DMS153 treated with DMSO at 0.1 percent for 48 hours (cell line): ENCODE data around the gene LPIN2.
"Not testable (repeated sequence)": the region's sequence is repeated elsewhere in the genome, so short reads cannot be mapped to it uniquely, and the experiment has no call there.

Source experiments
- DNase-seq: peaks from one replicate; lab custom pipeline; 2025; ENCODE audit not compliant: unreplicated experiment; lab: John Stamatoyannopoulos, UW

LPIN2 gene, protein sequence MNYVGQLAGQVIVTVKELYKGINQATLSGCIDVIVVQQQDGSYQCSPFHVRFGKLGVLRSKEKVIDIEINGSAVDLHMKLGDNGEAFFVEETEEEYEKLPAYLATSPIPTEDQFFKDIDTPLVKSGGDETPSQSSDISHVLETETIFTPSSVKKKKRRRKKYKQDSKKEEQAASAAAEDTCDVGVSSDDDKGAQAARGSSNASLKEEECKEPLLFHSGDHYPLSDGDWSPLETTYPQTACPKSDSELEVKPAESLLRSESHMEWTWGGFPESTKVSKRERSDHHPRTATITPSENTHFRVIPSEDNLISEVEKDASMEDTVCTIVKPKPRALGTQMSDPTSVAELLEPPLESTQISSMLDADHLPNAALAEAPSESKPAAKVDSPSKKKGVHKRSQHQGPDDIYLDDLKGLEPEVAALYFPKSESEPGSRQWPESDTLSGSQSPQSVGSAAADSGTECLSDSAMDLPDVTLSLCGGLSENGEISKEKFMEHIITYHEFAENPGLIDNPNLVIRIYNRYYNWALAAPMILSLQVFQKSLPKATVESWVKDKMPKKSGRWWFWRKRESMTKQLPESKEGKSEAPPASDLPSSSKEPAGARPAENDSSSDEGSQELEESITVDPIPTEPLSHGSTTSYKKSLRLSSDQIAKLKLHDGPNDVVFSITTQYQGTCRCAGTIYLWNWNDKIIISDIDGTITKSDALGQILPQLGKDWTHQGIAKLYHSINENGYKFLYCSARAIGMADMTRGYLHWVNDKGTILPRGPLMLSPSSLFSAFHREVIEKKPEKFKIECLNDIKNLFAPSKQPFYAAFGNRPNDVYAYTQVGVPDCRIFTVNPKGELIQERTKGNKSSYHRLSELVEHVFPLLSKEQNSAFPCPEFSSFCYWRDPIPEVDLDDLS

GRCh38 chr18:3013024-3013804 is at the start of gene LPIN2:
TSS of gene LPIN2 (minus strand) at chr18:3013144. CDS start at chr18:2960840, 52,304 bp downstream.
- peak; percentile 60 for DNase-seq

GRCh38 chr18:3061581-3062312 is 48.8 kb upstream of the LPIN2 start:
- no peak for DNase-seq

DNA sequence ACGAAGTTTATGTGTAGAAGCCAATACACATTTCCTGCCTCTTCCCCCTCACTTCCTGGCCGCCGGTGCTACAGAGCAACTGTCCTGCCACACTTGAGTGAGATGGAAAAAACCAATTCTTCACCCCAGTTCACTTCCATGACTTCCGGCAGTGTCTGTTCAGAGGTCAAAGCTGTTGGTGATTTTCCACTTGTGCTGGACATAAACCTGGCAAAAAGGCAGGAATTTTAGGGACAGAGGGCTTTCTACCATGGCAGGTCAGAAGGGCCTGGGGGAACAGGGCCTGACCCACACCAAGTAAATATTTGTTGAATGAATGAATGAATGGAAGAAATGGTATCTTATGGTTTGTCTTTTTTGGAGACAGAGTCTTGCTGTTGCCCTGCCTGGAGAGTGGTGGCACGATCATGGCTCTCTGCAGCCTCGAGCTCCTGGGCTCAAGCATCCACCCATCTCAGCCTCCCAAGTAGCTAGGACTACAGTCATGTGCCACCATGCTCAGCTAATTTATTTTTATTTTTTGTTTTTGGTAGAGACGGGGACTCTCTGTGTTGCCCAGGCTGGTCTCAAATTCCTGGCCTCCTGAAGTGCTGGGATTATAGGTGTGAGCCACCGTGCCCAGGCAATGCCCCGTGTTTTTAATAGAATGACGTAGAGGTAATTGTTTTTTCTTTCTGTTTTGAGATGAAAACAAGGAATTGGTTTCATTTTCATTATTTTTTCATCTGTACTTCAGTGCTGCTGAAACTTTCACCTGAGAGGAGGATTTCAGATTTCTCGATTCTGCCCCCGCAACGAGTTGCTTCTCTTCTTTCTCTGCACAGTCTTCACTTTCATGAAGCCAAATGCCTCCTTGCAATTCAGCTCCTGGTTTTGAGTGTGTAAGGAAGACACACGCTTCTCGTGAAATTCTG is 48.0 kb upstream of the LPIN2 start:
- no peak for DNase-seq

- DNase-seq = no peak
Observed at GRCh38 chr18:3059272-3059671, 46.3 kb upstream of the LPIN2 start.

DNA sequence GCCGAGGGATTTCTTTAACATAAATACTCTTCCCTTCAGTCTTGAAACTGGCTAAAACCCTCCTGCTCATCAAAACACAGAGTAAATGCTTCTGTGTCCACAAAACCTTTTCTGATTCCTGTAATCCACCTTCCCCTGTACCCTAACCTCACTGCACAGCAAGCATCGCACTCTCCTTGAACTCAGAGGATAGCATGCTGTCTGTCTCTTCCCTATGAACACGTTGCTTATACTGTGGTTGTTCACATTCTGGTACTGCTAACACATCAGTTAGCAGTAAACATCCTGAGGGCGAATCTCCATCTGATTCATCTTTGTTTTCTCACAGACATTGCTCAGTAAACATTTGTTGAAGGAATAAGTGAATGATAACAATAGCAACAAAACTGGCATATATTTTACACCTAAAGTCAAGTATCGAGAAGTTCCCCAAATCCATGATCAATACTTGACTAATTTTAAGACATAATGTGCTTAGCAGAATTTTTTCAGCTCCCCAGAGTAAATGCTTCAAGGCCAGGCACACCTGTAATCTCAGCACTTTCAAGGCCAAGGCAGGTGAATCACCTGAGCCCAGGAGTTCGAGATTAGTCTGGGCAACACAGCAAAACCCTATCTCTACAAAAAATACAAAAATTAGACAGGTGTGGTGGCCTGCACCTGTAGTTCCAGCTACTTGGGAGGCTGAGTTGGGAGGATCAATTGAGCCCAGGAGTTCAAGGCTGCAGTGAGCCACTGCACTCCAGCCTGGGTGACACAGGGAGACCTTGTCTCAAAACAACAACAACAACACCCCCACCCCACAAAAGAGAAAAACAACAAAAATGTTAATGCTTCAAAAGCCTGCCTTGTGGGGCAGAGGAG is 45.6 kb upstream of the LPIN2 start:
- DNase-seq = no peak

GRCh38 chr18:3057526-3057925 is 44.6 kb upstream of the LPIN2 start:
- DNase-seq = no peak

- no peak for DNase-seq
Observed at GRCh38 chr18:3056311-3056710, 43.4 kb upstream of the LPIN2 start.

DNA sequence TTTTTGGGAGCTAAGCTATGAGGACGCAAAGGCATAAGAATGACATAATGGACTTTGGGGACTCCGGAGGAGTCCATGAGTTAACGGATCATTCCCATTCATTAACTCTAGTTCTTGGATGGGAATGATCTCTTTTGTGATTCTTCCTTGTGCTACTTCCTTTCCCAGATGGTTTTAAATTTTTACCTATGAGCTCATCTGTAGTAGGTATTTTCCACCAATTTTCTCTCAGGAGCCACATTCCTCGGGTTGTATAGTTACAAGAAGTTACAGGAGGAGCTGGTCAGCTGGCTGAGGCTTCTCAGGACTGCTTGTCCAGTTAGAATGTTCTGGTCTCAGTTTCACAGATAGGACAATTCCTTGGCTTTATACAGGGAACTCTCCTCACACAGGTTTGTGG is 42.9 kb upstream of the LPIN2 start:
- no peak for DNase-seq

GRCh38 chr18:3055186-3055728 is 42.3 kb upstream of the LPIN2 start:
- DNase-seq = no peak

DNA sequence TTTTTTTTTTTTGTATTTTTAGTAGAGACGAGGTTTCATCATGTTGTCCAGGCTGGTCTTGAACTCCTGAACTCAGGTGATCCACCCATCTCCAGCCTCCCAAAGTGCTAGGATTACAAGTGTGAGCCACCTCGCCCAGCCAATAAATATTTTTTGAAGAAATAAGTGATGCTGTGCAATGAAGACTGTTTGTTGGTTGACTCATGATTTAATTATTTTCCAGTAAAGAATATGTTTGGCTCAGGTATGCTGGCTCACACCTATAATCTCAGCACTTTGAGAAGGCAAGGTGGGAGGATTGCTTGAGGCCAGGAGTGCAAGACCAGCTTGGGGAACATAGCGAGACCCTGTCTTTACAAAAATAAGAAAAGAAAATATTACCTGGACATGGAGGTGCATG is 41.8 kb upstream of the LPIN2 start:
- no peak for DNase-seq

DNA sequence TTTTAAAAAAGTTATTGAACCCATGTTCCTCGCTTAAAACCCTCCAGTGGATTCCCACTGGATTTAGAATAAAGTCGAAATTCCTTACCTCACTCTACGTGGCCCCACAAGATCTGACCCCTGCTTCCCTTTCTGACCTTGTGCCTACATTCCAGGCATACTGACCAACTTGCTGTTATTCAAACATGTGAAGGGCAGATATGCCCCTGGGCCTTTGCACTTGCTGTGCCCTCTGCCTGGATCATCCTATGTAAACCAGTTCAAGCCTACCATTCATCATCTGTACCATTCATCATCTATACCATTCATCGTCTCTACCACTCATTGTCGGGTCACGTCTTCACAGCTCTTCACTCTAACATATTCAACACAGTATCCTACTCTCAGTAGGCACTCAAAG is 41.3 kb upstream of the LPIN2 start:
- DNase-seq = no peak

DNA sequence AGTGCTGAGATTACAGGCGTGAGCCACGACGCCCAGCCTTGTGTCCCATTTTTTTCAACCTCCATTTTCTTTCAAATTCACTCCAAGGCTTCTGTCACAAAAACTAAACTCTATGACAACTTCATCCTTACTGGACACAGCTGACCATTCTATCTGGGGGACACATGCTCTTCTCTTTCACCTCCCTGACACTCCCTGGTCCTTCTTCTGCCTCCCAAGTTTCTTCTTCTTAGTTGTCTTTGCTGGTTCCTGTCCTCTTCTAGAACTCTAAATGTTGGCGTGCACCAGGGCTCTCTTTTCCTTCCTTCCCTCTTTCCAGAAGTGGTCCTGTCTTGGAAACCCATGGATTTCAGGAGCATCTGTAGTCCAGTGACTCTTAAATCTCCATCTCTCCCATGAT is 40.1 kb upstream of the LPIN2 start:
- DNase-seq = no peak

GRCh38 chr18:3052411-3052758 is 39.4 kb upstream of the LPIN2 start:
- no peak for DNase-seq

DNA sequence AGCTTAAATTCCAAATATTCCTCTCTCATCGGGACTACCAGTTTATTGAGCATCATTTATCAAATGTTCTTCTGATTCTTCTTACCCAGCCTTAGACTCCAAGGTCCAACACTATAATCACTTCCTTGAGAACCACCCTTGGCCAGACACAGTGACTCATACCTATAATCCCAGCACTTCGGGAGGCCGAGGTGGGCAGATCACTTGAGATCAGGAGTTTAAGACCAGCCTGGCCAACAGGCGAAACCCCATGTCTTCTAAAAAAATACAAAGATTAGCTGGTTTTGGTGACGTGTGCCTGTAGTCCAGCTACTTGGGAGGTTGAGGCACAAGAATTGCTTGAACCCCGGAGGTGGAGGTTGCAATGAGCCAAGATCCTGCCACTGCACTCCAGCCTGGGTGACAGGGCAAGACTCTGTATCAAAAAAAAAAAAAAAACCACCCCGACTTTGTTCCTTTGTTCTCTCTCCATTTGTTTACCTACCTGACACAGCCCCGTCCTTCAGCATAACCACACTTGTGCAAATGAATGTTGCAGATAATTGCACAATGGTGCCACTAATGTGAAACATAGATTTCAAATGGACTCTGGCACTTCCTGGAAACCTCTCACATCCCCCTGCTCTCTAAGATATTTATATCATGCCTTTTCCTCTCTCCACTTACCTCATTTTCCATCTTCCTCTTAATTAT is 38.9 kb upstream of the LPIN2 start:
- peak; percentile 6 for DNase-seq

GRCh38 chr18:3049897-3050454 is 37.0 kb upstream of the LPIN2 start:
- not testable (repeated sequence) for DNase-seq

DNA sequence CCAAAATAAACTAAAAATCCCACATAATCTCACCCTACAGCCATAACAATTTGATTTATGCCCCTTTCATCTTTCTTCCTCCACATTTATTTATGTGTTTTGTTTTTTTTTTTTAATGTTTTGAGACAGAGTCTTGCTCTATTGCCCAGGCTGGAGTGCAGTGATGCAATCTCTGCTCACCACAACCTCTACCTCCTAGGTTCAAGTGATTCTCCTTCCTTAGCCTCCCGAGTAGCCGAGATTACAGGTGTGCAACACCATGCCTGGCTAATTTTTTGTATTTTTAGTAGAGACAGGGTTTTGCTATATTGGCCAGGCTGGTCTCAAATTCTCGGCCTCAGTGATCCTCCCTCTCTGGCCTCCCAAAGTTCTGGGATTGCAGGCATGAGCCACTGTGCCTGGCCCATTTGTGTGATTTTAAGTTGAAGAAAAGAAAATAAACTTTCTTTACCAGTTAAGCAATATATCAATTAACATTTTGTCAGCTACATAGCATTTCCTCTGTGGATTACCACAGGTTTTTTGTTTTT is 35.9 kb upstream of the LPIN2 start:
- no peak for DNase-seq

DNA sequence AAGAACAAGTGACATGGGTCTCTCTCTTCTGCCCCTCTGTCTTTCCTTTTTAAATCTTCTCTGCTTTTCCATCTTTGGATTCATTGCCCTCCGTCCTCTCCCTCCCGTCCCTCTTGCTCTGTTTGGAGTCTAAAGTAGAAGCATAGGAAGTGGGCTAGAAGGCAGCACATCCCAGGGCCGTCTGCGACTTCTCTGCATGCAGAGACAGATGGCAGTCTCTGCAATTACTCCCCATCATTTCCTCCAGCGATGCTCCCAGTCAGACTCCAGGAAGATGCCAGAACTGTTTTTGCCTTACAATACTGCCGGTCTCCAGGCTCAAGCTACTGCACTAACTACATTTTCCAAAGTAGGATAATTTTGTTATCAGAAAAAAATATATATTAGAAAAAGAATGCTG is 35.2 kb upstream of the LPIN2 start:
- DNase-seq = no peak
